ENCODE measurements around the gene RUFY3. TPM values are rescaled to one million over a fixed set of nuclear protein-coding genes. Genes with fewer than 3 reads are reported as not detected.
"Not testable (repeated sequence)": the region's sequence is repeated elsewhere in the genome, so short reads cannot be mapped to it uniquely, and the experiment has no call there.

Gene RUFY3
- total RNA-seq, 1 experiment from 2014 or later: 25.1 TPM

DNA sequence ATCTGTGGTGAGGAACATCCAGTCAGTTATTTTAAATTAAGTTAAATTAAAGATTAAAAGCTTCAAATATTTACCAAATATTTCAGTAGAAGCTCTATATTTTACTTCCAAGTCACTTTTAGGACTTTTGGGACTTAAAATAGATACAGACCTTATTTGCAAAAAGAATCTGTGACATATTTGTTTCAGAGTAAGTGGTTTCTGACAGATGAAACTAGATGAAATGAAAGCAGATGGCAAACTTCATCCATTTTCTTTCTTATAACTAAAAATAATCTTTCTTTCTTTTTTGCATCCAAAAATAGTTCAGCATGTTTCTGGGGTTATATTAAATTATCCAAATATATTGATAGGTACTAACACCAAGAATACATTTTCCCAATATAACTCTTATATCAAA lies 40.1 kb upstream of the RUFY3 start:
- CTCF ChIA-PET: no interaction called here
- POLR2A ChIA-PET (ENCODE audit: low non-redundant PET): no interaction called here
- H3K4me3 ChIP-seq (ENCODE audit: low read depth, low read length, poor library complexity, severe bottlenecking): no peak overlapping the region
- no peaks in the 10 kb centered on the region for H3K4me1 ChIP-seq (ENCODE audit: insufficient read depth, low read length, poor library complexity, severe bottlenecking)
- no peaks in the 10 kb centered on the region for H3K9me3 ChIP-seq (ENCODE audit: low read depth, low read length, poor library complexity, severe bottlenecking)
- no TSS peak for BruUV-seq (replicated peaks)
- H3K27ac ChIP-seq (ENCODE audit: low read depth, low read length, poor library complexity, severe bottlenecking): no peak overlapping the region
- H3K36me3 ChIP-seq (ENCODE audit: insufficient read depth, low read length, poor library complexity, severe bottlenecking): no peaks in the 10 kb centered on the region
- no peaks in the 10 kb centered on the region for H3K27me3 ChIP-seq (replicated peaks; ENCODE audit: insufficient read depth, low read depth, low read length, poor library complexity)
- intact Hi-C loops (cut with micrococcal nuclease; ENCODE audit: unreplicated experiment): no loop called here
- no peak for DNase-seq (ENCODE audit: low spot score)
- TF ChIP-seq EZH2 (IDR thresholded peaks at IDR 0.05; ENCODE audit: borderline replicate concordance, low read depth, low read length, poor library complexity, severe bottlenecking): no peak
- TF ChIP-seq, protein P1, sequence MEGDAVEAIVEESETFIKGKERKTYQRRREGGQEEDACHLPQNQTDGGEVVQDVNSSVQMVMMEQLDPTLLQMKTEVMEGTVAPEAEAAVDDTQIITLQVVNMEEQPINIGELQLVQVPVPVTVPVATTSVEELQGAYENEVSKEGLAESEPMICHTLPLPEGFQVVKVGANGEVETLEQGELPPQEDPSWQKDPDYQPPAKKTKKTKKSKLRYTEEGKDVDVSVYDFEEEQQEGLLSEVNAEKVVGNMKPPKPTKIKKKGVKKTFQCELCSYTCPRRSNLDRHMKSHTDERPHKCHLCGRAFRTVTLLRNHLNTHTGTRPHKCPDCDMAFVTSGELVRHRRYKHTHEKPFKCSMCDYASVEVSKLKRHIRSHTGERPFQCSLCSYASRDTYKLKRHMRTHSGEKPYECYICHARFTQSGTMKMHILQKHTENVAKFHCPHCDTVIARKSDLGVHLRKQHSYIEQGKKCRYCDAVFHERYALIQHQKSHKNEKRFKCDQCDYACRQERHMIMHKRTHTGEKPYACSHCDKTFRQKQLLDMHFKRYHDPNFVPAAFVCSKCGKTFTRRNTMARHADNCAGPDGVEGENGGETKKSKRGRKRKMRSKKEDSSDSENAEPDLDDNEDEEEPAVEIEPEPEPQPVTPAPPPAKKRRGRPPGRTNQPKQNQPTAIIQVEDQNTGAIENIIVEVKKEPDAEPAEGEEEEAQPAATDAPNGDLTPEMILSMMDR (conservative IDR thresholded peaks at IDR 0.05; ENCODE audit: low read depth, low read length): no peak

DNA sequence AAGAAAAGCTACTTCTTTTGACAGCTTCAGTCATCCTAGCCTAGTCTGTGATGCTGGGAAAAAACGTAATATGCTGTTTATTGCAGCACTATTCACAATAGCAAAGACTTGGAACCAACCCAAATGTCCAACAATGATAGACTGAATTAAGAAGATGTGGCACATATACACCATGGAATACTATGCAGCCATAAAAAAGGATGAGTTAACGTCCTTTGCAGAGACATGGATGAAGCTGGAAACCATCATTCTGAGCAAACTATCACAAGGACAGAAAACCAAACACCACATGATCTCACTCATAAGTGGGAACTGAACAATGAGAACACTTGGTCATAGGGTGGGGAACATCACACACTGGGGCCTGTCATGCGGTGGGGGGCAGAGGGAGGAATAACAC lies 39.6 kb upstream of the RUFY3 start:
- H3K4me3 ChIP-seq (ENCODE audit: low read depth, low read length, poor library complexity, severe bottlenecking); H3K9me3 ChIP-seq (ENCODE audit: low read depth, low read length, poor library complexity, severe bottlenecking); POLR2A ChIA-PET (ENCODE audit: low non-redundant PET); H3K27me3 ChIP-seq (replicated peaks; ENCODE audit: insufficient read depth, low read depth, low read length, poor library complexity); intact Hi-C loops (cut with micrococcal nuclease; ENCODE audit: unreplicated experiment); H3K36me3 ChIP-seq (ENCODE audit: insufficient read depth, low read length, poor library complexity, severe bottlenecking); H3K27ac ChIP-seq (ENCODE audit: low read depth, low read length, poor library complexity, severe bottlenecking); CTCF ChIA-PET; BruUV-seq (replicated peaks); DNase-seq (ENCODE audit: low spot score); H3K4me1 ChIP-seq (ENCODE audit: insufficient read depth, low read length, poor library complexity, severe bottlenecking): not testable (repeated sequence)

DNA sequence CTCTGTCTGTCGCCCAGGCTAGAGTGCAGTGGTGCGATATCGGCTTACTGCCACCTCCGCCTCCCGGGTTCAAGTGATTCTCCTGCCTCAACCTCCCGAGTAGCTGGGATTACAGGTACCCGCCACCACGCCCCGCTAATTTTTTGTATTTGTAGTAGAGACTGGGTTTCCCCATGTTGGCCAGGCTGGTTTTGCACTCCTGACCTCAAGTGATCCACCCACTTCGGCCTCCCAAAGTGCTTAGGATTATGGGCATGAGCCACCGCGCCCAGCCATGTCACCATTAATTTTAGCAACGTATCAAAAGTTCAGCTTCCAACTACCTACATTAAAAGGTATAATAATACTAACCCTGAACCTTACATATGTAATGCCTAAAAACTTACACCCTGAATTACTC lies 34.4 kb upstream of the RUFY3 start:
- intact Hi-C loops (cut with micrococcal nuclease; ENCODE audit: unreplicated experiment): no loop called here
- Histone ChIP-seq H3K27me3 (replicated peaks; ENCODE audit: insufficient read depth, low read depth, low read length, poor library complexity) (no peaks in the 10 kb centered on the region), H3K36me3 (ENCODE audit: insufficient read depth, low read length, poor library complexity, severe bottlenecking) (no peaks in the 10 kb centered on the region), H3K27ac (ENCODE audit: low read depth, low read length, poor library complexity, severe bottlenecking) (peak overlapping the region; percentile 84), H3K4me1 (ENCODE audit: insufficient read depth, low read length, poor library complexity, severe bottlenecking) (peaks cover 12% of the 10 kb centered on the region), H3K4me3 (ENCODE audit: low read depth, low read length, poor library complexity, severe bottlenecking) (peak overlapping the region; percentile 90), H3K9me3 (ENCODE audit: low read depth, low read length, poor library complexity, severe bottlenecking) (no peaks in the 10 kb centered on the region)
- CTCF ChIA-PET: interaction anchor here (0.6 kb wide), 1 partner anchor 86 kb away, joined by 3 read pairs; no protein-coding TSS in a partner anchor
- no peak for DNase-seq (ENCODE audit: low spot score)
- TF ChIP-seq, protein P1 (conservative IDR thresholded peaks at IDR 0.05; ENCODE audit: low read depth, low read length): no peak
- TF ChIP-seq EZH2 (IDR thresholded peaks at IDR 0.05; ENCODE audit: borderline replicate concordance, low read depth, low read length, poor library complexity, severe bottlenecking): no peak
- BruUV-seq (replicated peaks): no TSS peak
- POLR2A ChIA-PET (ENCODE audit: low non-redundant PET): no interaction called here

Data from A673 (cell line).